HUES48 (cell line): ENCODE measurements around the gene HOOK2.
"Not testable (repeated sequence)": the region's sequence is repeated elsewhere in the genome, so short reads cannot be mapped to it uniquely, and the experiment has no call there.

Source experiments
- H3K27ac ChIP-seq: one replicate; pipeline ENCODE4 v1.7.0; 2013; ENCODE audit warnings: low read depth, low read length, inconsistent platforms
- H3K27me3 ChIP-seq: 2 replicates; pipeline ENCODE4 v1.6.1; 2013; ENCODE audit warnings: mild to moderate bottlenecking, low read length; ENCODE audit not compliant: control insufficient read depth, insufficient read depth
- H3K36me3 ChIP-seq: 2 replicates; pipeline ENCODE4 v1.6.1; 2013; ENCODE audit warnings: low read length; ENCODE audit not compliant: control insufficient read depth, insufficient read depth
- H3K4me1 ChIP-seq: 2 replicates; pipeline ENCODE4 v1.6.1; 2013; ENCODE audit warnings: mild to moderate bottlenecking, low read length; ENCODE audit not compliant: control insufficient read depth, insufficient read depth
- H3K4me3 ChIP-seq: 2 replicates; pipeline ENCODE4 v1.5.1; 2013; ENCODE audit warnings: mild to moderate bottlenecking, low read depth, low read length
- H3K9ac ChIP-seq: 2 replicates; pipeline ENCODE4 v1.6.1; 2013; ENCODE audit warnings: mild to moderate bottlenecking, low read depth, low read length, moderate library complexity
- H3K9me3 ChIP-seq: 2 replicates; pipeline ENCODE4 v1.6.1; 2013; ENCODE audit warnings: low read length; ENCODE audit not compliant: control insufficient read depth, insufficient read depth

HOOK2 gene

GRCh38 chr19:12745166-12745897 is 30.0 kb downstream of the HOOK2 start:
- Histone ChIP-seq H3K27ac (no peak overlapping the region), H3K4me3 (no peak overlapping the region), H3K36me3 (peaks cover 44% of the 10 kb centered on the region), H3K27me3 (no peaks in the 10 kb centered on the region), H3K9me3 (no peaks in the 10 kb centered on the region), H3K4me1 (no peaks in the 10 kb centered on the region), H3K9ac (no peak overlapping the region)

DNA sequence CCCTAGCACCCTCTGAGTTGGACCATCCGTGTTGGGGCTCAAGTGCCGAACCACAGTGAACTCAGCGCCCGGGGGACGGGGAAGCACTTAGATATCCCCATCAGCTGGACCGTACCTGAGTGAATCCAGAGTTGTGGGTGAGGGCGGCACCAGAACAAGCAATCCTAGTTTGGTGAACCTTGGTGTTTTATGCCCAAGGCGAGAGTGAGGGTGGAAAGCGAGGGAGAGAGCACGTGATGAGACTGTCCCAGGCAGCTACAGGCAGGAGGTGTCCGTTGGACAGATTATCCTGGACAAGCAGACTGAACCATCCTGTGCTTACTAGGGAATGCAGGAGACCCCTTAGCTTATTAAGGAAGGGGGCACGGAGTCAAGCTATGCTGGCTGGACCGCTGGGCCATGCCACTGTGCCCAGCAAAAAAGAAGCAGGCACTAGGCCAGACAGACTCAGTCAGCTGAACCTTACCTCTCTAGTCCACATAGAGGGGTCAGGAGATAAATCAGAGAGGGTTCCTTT is 37.5 kb downstream of the HOOK2 start:
- H3K27ac ChIP-seq, result peak overlapping the region; percentile 94
- H3K4me1 ChIP-seq, result peaks cover 4% of the 10 kb centered on the region; the same call in 1 of the 2 replicates
- peak overlapping the region; percentile 98 for H3K9ac ChIP-seq
- no peaks in the 10 kb centered on the region for H3K27me3 ChIP-seq
- peaks cover 24% of the 10 kb centered on the region for H3K36me3 ChIP-seq
- H3K4me3 ChIP-seq, result peak overlapping the region; percentile 90
- H3K9me3 ChIP-seq, result no peaks in the 10 kb centered on the region

DNA sequence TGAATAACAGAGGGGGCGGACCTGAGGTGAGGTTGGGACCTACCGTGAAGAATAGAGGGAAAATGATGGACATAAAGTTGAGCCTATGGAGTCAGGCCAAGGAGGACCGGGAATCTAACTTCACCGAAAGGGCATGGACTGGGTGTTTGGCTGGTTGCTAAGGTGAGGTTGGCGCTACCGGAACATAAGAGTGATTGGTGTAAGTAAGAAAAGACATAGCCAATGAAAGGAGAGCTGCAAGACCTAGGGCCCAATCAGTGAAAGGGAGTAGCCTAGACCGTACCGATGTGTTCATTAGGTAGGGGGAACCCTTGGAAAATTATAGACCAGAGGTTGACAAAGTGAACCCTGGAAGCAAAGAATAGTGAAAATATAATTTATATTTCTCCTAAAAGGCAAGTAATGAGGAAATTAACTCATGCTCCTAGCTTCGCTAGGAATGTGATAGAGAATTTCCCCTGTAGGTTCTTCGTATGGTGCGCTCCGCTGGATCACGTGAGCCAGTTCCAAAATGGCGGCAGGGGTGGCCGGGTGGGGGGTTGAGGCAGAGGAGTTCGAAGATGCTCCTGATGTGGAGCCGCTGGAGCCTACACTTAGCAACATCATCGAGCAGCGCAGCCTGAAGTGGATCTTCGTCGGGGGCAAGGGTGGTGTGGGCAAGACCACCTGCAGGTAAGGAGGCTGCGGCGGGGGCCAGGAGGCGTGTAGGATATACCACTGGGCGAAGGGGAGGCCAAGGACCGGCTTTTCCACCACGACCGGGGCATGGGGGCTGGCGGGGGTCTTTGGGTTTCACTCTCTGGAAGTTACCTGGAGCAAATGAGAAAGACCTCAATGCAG is 38.1 kb downstream of the HOOK2 start, which contains the start of gene GET3:
TSS of gene GET3 (plus strand) at position 503 of the 840 bp plus-strand sequence. CDS start at position 512, 9 bp downstream.
- Histone ChIP-seq H3K4me1 (peaks cover 4% of the 10 kb centered on the region; the same call in 1 of the 2 replicates), H3K36me3 (peaks cover 22% of the 10 kb centered on the region), H3K27ac (peak within 1 kb of the TSS; percentile 94)

GRCh38 chr19:12733369-12734214 is 41.8 kb downstream of the HOOK2 start:
- Histone ChIP-seq H3K9ac (peak overlapping the region; percentile 85), H3K4me1 (peaks cover 4% of the 10 kb centered on the region; the same call in 1 of the 2 replicates), H3K27ac (peak overlapping the region; percentile 92), H3K36me3 (peaks cover 36% of the 10 kb centered on the region), H3K27me3 (no peaks in the 10 kb centered on the region), H3K4me3 (peak overlapping the region; percentile 97), H3K9me3 (no peaks in the 10 kb centered on the region)

More for the DNA sequence above, 38.1 kb downstream of the HOOK2 start, which contains the start of gene GET3:
- Histone ChIP-seq H3K27me3 (no peaks in the 10 kb centered on the region), H3K9me3 (no peaks in the 10 kb centered on the region), H3K9ac (peak within 1 kb of the TSS; percentile 98), H3K4me3 (peak within 1 kb of the TSS; percentile 90)

DNA sequence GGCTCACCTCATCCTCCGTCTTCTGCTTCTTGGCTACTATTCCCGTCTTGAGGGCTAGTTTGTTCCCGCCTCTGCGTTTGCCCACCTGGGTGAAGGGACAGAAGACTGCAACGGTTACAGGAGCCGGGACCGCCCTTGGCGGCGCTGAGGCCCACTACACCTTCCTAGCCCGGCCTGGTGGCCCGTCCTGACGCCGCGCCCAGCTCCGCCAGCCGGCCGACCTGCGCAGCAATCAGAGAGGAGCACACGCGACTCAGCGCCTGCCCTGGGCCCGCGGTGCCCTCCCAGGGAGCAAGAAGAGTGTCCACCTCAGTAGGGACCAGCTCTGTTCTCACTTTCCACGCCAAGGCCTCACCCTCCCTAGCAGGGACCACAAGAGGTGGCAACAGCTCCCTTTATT is 44.0 kb downstream of the HOOK2 start:
- no peaks in the 10 kb centered on the region for H3K9me3 ChIP-seq
- H3K36me3 ChIP-seq, result peaks cover 35% of the 10 kb centered on the region
- no peak overlapping the region for H3K27ac ChIP-seq
- H3K9ac ChIP-seq, result no peak overlapping the region
- peaks cover 8% of the 10 kb centered on the region for H3K4me1 ChIP-seq
- no peak overlapping the region for H3K4me3 ChIP-seq
- H3K27me3 ChIP-seq, result no peaks in the 10 kb centered on the region

DNA sequence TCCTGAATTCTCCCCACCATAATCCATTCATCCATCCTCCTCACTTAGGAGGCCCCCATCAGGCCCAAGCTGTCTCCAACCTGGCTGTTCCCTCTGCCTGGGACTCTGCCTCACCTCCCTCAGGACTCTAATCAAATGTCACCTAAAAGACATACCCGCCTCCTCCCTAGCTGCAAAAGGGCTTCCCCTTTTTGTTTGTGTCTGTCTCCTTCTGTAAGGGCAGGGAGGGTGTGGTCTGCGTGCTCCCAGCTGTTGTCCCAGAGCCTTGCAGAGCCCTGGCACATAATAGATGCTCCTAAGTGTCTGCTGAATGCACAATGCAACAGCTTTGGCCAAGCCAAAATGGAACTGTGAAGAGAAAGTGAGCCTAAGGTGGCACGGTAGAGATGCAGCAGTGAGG is 45.3 kb downstream of the HOOK2 start:
- Histone ChIP-seq H3K27ac (no peak overlapping the region), H3K36me3 (peaks cover 35% of the 10 kb centered on the region), H3K4me3 (no peak overlapping the region), H3K9ac (no peak overlapping the region), H3K9me3 (no peaks in the 10 kb centered on the region), H3K27me3 (no peaks in the 10 kb centered on the region), H3K4me1 (peaks cover 8% of the 10 kb centered on the region)

GRCh38 chr19:12727745-12728433 is 47.5 kb downstream of the HOOK2 start:
- H3K27ac ChIP-seq, result no peak overlapping the region
- peaks cover 35% of the 10 kb centered on the region for H3K36me3 ChIP-seq

GRCh38 chr19:12726988-12727316 is 48.4 kb downstream of the HOOK2 start:
- no peaks in the 10 kb centered on the region for H3K9me3 ChIP-seq
- no peak overlapping the region for H3K4me3 ChIP-seq
- H3K27ac ChIP-seq, result no peak overlapping the region
- no peak overlapping the region for H3K9ac ChIP-seq
- H3K4me1 ChIP-seq, result peaks cover 4% of the 10 kb centered on the region; the same call in 1 of the 2 replicates
- no peaks in the 10 kb centered on the region for H3K27me3 ChIP-seq
- peaks cover 30% of the 10 kb centered on the region for H3K36me3 ChIP-seq

More at GRCh38 chr19:12727745-12728433, 47.5 kb downstream of the HOOK2 start:
- no peak overlapping the region for H3K9ac ChIP-seq
- H3K27me3 ChIP-seq, result no peaks in the 10 kb centered on the region
- peaks cover 4% of the 10 kb centered on the region; the same call in 1 of the 2 replicates for H3K4me1 ChIP-seq
- H3K9me3 ChIP-seq, result no peaks in the 10 kb centered on the region
- no peak overlapping the region for H3K4me3 ChIP-seq

DNA sequence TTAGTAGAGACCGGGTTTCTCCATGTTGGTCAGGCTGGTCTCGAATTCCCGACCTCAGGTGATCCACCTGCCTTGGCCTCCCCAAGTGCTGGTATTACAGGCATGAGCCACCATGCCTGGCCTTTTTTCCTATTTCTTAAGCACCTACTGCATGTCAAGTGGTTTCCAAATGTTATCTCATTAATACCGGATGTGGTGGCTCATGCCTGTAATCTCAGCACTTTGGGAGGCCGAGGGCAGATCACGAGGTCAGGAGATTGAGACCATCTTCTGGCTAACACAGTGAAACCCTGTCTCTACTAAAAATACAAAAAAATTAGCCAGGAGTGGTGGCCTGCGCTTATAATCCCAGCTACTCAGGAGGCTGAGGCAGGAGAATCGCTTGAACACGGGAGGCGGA is 49.7 kb downstream of the HOOK2 start:
- not testable (repeated sequence) for H3K9ac ChIP-seq, H3K27ac ChIP-seq, H3K4me1 ChIP-seq, H3K9me3 ChIP-seq, H3K4me3 ChIP-seq, H3K27me3 ChIP-seq
- H3K36me3 ChIP-seq, result peaks cover 19% of the 10 kb centered on the region
